ENCODE measurements around the gene GSTO1. TPM values are rescaled to one million over a fixed set of nuclear protein-coding genes. Genes with fewer than 3 reads are reported as not detected.

GSTO1 gene
- total RNA-seq, result 100 to 1,000 TPM in 2 of 4 donors, 10 to 100 TPM in 2; 86.1 to 129 (median 102) TPM

DNA sequence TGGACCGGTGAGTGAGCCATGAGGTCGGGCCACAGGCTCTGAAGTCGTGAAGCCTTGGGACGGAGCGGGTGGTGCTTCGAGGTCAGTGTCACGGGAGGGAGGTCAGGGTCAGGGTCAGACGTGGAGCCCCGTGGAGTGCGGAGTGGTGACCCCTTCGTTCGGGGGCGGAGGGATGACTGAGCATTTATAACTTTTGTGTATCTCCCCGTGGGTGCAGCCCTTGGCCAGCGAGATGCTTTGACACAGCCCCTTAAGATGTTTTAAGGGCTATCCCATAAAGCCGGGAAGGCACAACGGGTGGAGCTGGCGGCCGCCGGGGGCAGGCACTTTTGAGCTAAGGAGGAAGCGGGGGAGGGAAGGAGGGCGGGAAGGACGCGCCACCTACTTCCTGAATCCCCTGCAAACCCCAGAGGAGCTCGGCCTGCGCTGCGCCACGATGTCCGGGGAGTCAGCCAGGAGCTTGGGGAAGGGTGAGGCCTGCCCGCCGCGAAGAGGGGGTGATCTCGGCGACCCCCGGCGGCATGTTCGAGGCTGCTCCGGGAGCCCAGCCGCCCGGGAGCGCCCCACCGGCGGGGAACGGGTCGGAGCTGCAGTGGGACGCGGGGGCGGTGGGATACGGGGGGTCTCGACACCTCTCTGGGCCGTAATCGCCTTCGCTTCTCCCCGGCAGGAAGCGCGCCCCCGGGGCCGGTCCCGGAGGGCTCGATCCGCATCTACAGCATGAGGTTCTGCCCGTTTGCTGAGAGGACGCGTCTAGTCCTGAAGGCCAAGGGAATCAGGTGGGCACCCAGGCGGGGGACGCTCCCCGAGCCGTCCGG, at the start of gene GSTO1:
TSS of gene GSTO1 (plus strand) at position 400 of the 818 bp plus-strand sequence. CDS start at position 437, 37 bp downstream.
- peaks cover 15 to 43% of the 10 kb centered on the region in 2 donors for H3K4me1 ChIP-seq
- intact Hi-C loops (cut with DNase I), result no loop called here
- peak within 1 kb of the TSS; percentile 41 to 90 (median 77) for H3K4me3 ChIP-seq (replicated peaks in 1 of 3)
- H3K27me3 ChIP-seq, result no peaks in the 10 kb centered on the region
- H3K9me3 ChIP-seq, result no peaks in the 10 kb centered on the region
- DNase-seq, result peak; percentile 80 to 81
- peaks cover 0 to 2% of the 10 kb centered on the region in 2 donors for H3K36me3 ChIP-seq
- 1% methylated on average over 24 to 39 of the region's 69 CpGs for WGBS, 2 donors
- TF ChIP-seq, protein P1, sequence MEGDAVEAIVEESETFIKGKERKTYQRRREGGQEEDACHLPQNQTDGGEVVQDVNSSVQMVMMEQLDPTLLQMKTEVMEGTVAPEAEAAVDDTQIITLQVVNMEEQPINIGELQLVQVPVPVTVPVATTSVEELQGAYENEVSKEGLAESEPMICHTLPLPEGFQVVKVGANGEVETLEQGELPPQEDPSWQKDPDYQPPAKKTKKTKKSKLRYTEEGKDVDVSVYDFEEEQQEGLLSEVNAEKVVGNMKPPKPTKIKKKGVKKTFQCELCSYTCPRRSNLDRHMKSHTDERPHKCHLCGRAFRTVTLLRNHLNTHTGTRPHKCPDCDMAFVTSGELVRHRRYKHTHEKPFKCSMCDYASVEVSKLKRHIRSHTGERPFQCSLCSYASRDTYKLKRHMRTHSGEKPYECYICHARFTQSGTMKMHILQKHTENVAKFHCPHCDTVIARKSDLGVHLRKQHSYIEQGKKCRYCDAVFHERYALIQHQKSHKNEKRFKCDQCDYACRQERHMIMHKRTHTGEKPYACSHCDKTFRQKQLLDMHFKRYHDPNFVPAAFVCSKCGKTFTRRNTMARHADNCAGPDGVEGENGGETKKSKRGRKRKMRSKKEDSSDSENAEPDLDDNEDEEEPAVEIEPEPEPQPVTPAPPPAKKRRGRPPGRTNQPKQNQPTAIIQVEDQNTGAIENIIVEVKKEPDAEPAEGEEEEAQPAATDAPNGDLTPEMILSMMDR (IDR thresholded peaks at IDR 0.05), result peak in 3 of 6 experiments; percentile 4 to 18 (median 9)
- TF ChIP-seq POLR2A (IDR thresholded peaks at IDR 0.05), result peak; percentile 42 to 93
- H3K27ac ChIP-seq, result peak within 1 kb of the TSS; percentile 92 to 98 (median 94)

DNA sequence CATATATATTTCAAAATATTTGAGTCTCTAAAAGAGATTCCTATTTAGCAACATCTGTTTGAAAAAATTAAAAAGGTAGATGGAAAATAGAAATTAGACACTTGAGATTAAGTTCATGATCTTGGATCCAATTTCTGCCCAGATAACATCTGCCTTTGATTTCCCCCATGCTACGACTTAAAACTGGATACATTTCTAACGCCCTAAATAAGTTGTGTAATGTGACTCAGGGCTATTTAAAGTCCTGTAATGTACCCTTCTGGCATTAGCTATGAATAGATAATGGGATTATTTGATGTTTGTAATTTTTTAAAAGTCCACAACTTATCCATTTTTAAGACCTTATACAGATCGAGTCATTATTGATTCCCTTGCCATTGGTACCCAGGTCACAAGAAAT, 46.0 kb upstream of the GSTO1 start:
- Histone ChIP-seq H3K27me3 (no peaks in the 10 kb centered on the region), H3K27ac (no peak overlapping the region), H3K9me3 (no peaks in the 10 kb centered on the region), H3K36me3 (no peaks in the 10 kb centered on the region), H3K4me1 (no peaks in the 10 kb centered on the region), H3K4me3 (replicated peaks in 1 of 3) (no peak overlapping the region)
- TF ChIP-seq, protein P1 (IDR thresholded peaks at IDR 0.05), result no peak
- TF ChIP-seq POLR2A (IDR thresholded peaks at IDR 0.05), result no peak
- intact Hi-C loops (cut with DNase I), result loop anchor here (5.0 kb wide), 1 partner anchor 321 kb away; no protein-coding TSS in a partner anchor
- no peak for DNase-seq
- whole genome bisulfite sequencing, 2 donors, result 74 to 82% methylated on average over 3 of the region's 3 CpGs

DNA sequence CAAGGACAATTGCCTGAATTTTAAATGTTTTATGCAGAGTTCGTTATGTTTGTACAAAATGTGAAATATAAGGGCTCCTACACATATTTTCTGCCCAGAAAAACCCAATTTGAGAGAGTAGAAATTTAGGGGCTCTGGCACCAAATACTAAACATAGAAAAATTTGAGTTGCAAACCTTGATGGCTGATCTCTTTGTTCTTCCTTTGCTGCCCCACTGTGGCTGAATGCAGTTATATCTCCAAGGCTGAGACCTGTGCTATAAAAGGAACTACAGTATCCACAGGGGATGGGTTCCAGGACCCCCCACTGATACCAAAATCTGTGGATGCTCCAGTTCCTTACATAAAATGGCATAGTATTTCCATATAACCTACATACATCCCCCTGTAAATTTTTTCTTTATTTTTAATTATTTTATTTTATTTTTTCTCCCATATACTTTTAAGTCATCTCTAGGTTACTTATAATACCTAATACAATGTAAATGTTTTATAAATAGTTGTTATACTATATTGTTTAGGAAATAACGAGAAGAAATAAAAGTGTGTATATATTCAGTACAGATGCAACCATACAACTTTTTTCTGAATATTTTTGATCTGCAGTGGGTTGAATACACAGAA, 45.0 kb upstream of the GSTO1 start:
- 57% methylated on average over 2 of the region's 2 CpGs for WGBS, 2 donors
- Histone ChIP-seq H3K4me3 (replicated peaks in 1 of 3) (no peak overlapping the region), H3K9me3 (no peaks in the 10 kb centered on the region), H3K27me3 (no peaks in the 10 kb centered on the region), H3K27ac (no peak overlapping the region), H3K4me1 (no peaks in the 10 kb centered on the region), H3K36me3 (no peaks in the 10 kb centered on the region)
- peak; percentile 29 to 35 for DNase-seq
- TF ChIP-seq POLR2A (IDR thresholded peaks at IDR 0.05), result no peak
- TF ChIP-seq, protein P1 (IDR thresholded peaks at IDR 0.05), result peak in 4 of 6 experiments; percentile 35 to 56 (median 54)
- intact Hi-C loops (cut with DNase I), result loop anchor here (5.0 kb wide), 2 partner anchors 162 to 322 kb away; no protein-coding TSS in a partner anchor

DNA sequence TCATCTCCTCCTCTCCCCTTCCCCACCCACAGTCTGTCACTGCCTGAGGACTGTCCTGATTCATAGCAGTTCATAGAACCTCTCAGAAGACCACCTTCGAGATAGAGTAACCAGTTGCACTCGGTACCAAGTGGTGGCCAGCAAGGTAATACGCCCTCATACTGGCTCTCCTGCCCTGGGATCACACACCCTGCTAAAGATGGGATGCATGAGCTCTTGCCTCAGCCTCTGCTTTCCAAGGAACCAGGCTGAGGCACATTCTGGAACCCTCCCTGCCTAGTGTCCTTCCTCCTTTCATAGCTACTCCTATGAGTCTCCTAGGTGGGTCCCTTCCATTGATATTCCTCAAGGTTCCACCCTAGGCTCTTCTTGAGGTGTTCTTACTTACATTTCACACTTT, 38.1 kb upstream of the GSTO1 start:
- H3K27ac ChIP-seq, result no peak overlapping the region
- H3K4me1 ChIP-seq, result no peaks in the 10 kb centered on the region
- WGBS, 2 donors, result 88 to 94% methylated on average over 3 of the region's 3 CpGs
- intact Hi-C loops (cut with DNase I), result no loop called here
- no peaks in the 10 kb centered on the region for H3K36me3 ChIP-seq
- DNase-seq, result no peak
- H3K9me3 ChIP-seq, result no peaks in the 10 kb centered on the region
- TF ChIP-seq, protein P1 (IDR thresholded peaks at IDR 0.05), result no peak
- no peak for TF ChIP-seq POLR2A (IDR thresholded peaks at IDR 0.05)
- no peak overlapping the region for H3K4me3 ChIP-seq (replicated peaks in 1 of 3)
- H3K27me3 ChIP-seq, result no peaks in the 10 kb centered on the region

DNA sequence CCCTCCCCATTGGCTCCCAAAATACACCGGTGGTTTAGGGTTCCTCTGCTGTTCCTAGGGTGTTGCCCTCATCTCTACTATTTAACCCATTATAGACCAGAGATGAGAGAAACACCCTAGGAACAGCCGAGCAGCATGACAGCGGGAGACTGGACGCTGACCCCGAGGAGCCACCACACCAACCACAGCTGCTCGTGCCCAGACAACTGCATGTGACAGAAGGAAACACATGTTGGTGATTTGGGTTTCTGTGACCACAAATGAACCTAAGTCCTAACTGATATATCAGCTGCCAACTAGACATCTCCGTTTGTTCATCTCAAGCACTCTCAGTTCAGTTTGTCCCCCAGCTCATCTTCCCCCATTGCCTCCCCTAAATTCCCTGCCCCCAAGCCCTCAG, 35.9 kb upstream of the GSTO1 start:
- no peaks in the 10 kb centered on the region for H3K36me3 ChIP-seq
- no peak overlapping the region for H3K4me3 ChIP-seq (replicated peaks in 1 of 3)
- no peaks in the 10 kb centered on the region for H3K4me1 ChIP-seq
- H3K27me3 ChIP-seq, result no peaks in the 10 kb centered on the region
- no peak for TF ChIP-seq POLR2A (IDR thresholded peaks at IDR 0.05)
- TF ChIP-seq, protein P1 (IDR thresholded peaks at IDR 0.05), result no peak
- DNase-seq, result no peak
- WGBS, 2 donors, result 84 to 85% methylated on average over 7 of the region's 7 CpGs
- H3K27ac ChIP-seq, result no peak overlapping the region
- H3K9me3 ChIP-seq, result no peaks in the 10 kb centered on the region
- intact Hi-C loops (cut with DNase I), result no loop called here
